Measurements from ENCODE around the gene ZFP91.

Gene ZFP91

GRCh38 chr11:58647866-58648265, 69.0 kb downstream of the ZFP91 start:
- no peak for TF ChIP-seq CTCF (IDR thresholded peaks at IDR 0.05; ENCODE audit: low read length, missing control alignments)
- H3K4me3 ChIP-seq (replicated peaks; ENCODE audit: low read depth, low read length), result no peak overlapping the region
- DNase-seq (ENCODE audit: low read depth), result no peak

GRCh38 chr11:58649623-58650022, 70.8 kb downstream of the ZFP91 start:
- no peak overlapping the region for H3K4me3 ChIP-seq (replicated peaks; ENCODE audit: low read depth, low read length)
- no peak for TF ChIP-seq CTCF (IDR thresholded peaks at IDR 0.05; ENCODE audit: low read length, missing control alignments)
- DNase-seq (ENCODE audit: low read depth), result no peak

- no peak for DNase-seq (ENCODE audit: low read depth)
- no peak overlapping the region for H3K4me3 ChIP-seq (replicated peaks; ENCODE audit: low read depth, low read length)
- no peak for TF ChIP-seq CTCF (IDR thresholded peaks at IDR 0.05; ENCODE audit: low read length, missing control alignments)
These were observed 71.6 kb downstream of the ZFP91 start for GRCh38 chr11:58650496-58650895.

GRCh38 chr11:58652726-58653280, 73.9 kb downstream of the ZFP91 start:
- TF ChIP-seq CTCF (IDR thresholded peaks at IDR 0.05; ENCODE audit: low read length, missing control alignments), result no peak
- no peak overlapping the region for H3K4me3 ChIP-seq (replicated peaks; ENCODE audit: low read depth, low read length)
- DNase-seq (ENCODE audit: low read depth), result no peak

- TF ChIP-seq CTCF (IDR thresholded peaks at IDR 0.05; ENCODE audit: low read length, missing control alignments), result peak; percentile 98
- no peak overlapping the region for H3K4me3 ChIP-seq (replicated peaks; ENCODE audit: low read depth, low read length)
These were observed 75.4 kb downstream of the ZFP91 start for GRCh38 chr11:58654079-58654907.

GRCh38 chr11:58654908-58655296, 76.0 kb downstream of the ZFP91 start:
- DNase-seq (ENCODE audit: low read depth), result no peak
- no peak overlapping the region for H3K4me3 ChIP-seq (replicated peaks; ENCODE audit: low read depth, low read length)
- TF ChIP-seq CTCF (IDR thresholded peaks at IDR 0.05; ENCODE audit: low read length, missing control alignments), result no peak

More at GRCh38 chr11:58654079-58654907, 75.4 kb downstream of the ZFP91 start:
- peak; percentile 82 for DNase-seq (ENCODE audit: low read depth)
